HG02763 (cell line): ENCODE data around the gene CLTCL1.
"Not testable (repeated sequence)": the region's sequence is repeated elsewhere in the genome, so short reads cannot be mapped to it uniquely, and the experiment has no call there.

ENCODE experiments used
- ATAC-seq: cut with Tn5 transposase; IDR thresholded peaks from one replicate; pipeline ENCODE4 v1.9.1; 2021; ENCODE audit warnings: mild to moderate bottlenecking, moderate library complexity; ENCODE audit not compliant: unreplicated experiment

The CLTCL1 gene

GRCh38 chr22:19256362-19256761 lies 35.2 kb downstream of the CLTCL1 start:
- not testable (repeated sequence) for ATAC-seq

DNA sequence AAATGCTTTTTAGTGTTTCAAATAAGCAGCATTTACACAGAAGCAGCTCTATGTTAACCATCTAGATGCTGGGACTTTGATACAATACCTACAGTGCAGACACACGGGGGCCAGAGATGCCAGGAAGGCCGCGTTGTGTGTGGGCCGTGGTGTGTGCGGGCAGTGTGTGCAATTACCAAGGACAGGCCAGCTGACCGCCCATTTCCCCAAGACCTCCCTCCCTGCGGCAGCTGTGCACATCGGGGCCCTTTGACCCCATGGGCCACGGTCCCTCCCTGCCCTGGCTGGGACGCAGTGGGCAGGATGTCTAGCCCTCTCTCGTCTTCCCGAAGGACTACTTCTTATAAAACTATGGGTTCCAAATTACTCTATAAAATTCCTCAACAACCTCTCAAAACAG lies 38.4 kb downstream of the CLTCL1 start:
- no peak for ATAC-seq

- ATAC-seq: no peak
Observed at GRCh38 chr22:19244600-19245352, 46.7 kb downstream of the CLTCL1 start.

DNA sequence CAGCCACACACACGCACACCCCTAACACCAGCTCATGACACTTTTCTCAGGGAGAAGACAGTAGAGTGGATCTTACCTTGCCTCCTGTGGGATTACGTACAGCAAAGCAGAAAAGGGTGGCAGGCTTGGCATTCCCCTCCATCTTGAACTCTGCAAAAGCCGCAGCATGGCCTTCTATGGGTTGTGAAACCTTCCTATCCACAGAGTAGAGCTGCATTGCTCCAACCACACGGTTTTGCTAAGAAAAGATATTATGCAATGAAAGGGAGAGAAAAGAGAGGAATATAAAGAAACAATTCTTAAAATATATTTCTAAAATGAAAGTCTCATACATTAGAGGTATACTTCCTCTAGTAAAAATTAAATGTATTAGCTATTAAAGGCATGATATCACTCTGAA lies 48.8 kb downstream of the CLTCL1 start:
- no peak for ATAC-seq

GRCh38 chr22:19241593-19241906 lies 50.0 kb downstream of the CLTCL1 start:
- no peak for ATAC-seq

DNA sequence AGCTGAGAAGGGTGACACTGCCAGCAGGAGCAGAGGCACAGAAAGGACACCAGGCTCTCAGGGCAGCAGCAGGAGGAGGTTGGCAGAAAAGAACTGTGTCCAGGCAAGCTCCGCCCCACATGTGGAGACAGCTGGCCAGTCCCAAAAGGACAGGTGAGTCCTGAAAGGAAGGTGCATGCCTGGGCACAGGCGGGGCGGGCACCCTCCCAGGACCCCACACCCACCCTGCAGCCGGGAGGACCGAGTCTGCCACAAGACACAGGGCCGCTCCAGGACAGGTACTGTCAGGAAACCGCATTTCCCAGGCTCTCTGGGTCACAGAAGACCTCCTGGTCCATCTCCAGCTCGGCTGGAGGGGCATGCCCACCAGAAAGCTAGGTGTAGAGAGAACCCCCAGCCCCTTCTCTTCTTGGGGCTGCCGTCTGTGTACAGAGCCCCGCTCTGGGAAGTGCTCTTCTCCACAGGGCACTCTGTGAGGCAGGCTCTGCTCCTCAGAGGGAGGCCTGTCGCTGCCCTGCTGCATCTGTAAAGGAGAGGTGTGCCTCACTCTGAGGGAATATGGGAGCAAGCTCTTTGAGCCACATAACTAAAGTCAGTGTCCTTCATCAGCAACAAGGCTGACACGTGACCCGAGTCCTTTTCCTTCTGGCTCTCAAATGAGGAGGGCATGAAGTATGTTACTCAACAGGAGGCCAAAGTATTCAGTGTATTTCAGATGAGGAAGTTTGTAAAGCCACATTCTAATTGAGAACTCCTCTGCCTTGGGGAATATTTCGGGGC lies 50.5 kb downstream of the CLTCL1 start:
- ATAC-seq: no peak

GRCh38 chr22:19239464-19239863 lies 52.1 kb downstream of the CLTCL1 start:
- ATAC-seq: no peak

GRCh38 chr22:19238900-19239299 lies 52.6 kb downstream of the CLTCL1 start:
- ATAC-seq: no peak

- ATAC-seq: no peak
Observed at GRCh38 chr22:19235874-19236273, 55.6 kb downstream of the CLTCL1 start.

DNA sequence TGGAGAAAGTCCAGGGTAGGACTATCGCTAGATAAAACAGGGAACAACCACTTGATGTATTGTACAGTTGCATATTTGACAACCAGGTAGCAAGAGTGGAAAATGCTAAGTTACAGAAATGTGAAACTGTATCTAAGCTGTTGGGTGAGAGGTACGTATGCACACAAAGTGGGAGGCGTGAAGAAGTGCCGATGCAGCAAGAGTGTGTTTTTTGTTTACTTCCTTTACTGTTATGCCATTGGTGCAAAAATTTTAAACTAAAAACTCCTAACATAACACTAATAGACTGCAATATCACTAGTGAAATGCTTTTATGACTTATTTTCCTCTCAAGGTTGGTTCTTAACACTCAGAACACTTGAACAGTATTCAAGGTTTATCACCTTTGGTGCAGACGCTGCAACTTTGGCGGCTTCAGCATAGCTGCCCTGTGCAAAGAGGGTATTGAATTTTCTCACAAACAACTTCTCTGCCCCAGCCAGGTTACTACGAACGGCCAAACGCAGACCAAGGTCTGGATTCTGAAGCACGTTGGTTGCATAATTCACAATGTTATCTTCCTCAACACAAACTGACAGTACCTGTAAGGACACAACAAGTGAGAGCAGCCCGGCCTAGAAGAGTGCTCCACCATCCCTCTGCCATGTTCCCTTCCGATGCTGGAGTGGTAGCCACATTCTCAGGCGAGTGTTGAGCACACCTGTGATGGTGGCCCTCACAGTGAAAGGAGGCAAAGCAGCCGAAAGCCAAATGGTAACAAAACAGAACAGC lies 57.2 kb downstream of the CLTCL1 start:
- ATAC-seq: no peak

DNA sequence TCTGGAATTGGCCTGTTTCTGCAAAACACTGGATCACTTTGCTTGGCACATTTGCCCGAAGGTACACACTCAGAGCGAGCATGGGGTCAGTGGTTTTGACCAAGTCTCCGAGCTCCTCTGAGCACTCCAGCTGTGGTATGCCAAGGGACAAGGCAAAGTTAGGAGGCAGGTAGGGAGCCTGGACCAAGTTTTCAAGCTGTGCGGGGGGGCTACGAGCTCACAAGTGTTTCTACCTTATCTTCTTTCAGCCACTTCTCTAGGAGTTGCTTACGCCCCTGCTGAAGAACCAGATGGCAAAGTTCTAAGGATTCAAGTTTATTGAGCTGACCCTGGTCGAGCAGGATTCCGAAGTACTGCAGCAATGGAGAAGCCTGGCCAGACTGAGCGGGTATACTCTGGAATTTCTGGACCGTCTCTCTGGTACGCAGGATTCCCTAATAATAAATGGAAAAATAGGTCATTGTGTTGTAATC lies 58.3 kb downstream of the CLTCL1 start:
- no peak for ATAC-seq

DNA sequence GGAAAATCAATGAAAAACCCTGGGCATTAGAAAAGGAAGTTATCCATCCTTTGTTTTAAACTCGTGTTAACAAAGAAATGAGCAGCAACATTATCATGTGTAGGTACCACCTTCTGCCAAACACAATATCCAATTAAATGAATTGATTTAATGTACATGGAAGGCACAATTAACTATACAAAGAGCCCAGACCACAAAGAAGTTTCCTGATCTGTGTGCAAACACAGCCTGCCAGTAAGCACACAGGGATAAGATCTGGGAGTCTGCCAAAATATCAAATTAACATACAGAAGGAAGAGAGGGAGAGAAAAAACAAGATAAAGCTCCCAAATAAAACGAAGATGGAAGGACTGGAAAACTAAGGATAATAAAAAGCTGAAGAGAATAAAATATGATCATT lies 58.9 kb downstream of the CLTCL1 start:
- ATAC-seq: no peak

GRCh38 chr22:19231986-19232385 lies 59.5 kb downstream of the CLTCL1 start:
- no peak for ATAC-seq

GRCh38 chr22:19229600-19229999 lies 61.9 kb downstream of the CLTCL1 start:
- ATAC-seq: no peak

DNA sequence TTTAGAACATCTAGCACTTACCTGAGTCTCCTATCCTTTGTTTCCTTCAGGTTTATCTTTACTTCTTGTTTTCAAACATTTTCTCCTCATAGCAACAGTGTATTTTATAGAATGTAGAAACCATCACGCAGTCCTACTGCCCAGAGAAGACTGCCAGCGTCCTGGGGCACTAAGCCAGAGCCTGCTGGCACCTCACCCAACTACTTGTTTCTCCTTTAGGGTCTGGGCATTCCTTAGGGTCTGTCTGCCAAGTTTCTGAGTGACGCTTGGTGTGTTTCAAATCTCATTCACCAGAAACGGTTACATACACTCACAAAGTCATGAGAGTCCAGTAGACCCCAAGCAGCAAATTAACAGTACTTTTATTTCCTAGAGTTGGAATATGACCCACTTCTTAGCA lies 63.3 kb downstream of the CLTCL1 start:
- ATAC-seq: no peak

GRCh38 chr22:19226428-19226827 lies 65.1 kb downstream of the CLTCL1 start:
- ATAC-seq: no peak

DNA sequence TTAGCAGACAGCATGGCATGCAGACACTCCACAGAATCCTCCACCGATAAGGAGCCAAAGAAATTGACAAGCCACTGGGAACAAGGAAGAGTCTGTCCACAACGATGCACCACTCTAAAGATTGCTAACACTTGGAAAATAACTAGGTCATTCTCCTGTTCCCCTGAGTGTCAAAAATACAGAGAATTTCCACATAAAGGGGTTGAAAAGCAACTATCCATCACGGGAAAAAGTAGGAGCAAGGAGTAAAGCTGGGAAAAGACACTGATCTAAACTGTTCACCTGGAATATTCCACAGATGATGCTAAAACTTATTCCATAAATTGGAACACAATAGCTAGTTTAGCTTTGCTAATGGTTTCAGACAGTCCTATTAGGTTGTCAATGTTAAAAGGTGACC lies 66.0 kb downstream of the CLTCL1 start:
- ATAC-seq: no peak

GRCh38 chr22:19224985-19225384 lies 66.5 kb downstream of the CLTCL1 start:
- no peak for ATAC-seq

DNA sequence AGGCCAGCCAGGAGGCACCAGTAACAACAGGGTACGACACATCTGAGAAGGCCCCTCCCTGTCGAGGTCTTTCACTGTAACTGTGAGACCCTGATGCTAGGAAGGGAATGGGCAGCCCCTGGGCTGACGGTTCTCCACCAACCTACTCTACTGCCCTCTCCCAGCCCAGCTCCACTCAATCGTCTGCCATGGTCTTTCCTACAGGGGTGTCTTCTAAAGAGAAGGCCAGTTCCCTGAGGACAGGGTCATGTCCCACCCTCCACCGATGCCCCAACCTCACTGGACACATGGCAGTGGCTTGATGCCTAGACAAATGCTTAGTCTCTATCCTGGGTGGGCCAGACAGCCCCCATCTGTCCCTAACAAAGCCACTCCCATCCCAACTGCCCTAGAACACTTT lies 67.0 kb downstream of the CLTCL1 start:
- ATAC-seq: no peak

GRCh38 chr22:19223617-19224016 lies 67.9 kb downstream of the CLTCL1 start:
- ATAC-seq: no peak

DNA sequence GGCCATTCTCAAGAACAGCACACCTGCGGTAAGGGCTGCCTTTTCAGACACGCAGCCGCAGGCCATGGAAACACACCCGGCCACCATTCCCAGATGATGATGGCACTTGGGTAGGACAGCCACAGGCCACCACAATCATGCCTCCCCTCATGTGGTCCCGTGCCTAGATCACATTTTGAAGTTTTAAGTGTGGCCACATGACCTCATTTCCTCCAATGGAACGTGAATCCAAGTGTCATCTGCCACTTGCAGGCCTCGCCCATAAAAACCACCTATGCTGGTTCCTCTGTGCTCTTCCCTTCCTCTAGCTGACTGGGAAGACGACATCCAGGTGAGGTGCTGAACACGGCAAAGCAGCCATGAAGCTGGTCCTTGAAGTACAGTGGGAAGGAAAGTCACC lies 68.4 kb downstream of the CLTCL1 start:
- ATAC-seq: no peak
